UCSD-AML1 (cell line): ENCODE measurements around the gene NOXA1.

Experiments used
- DNase-seq: peaks from one replicate; lab custom pipeline; 2025; ENCODE audit not compliant: unreplicated experiment; lab: John Stamatoyannopoulos, UW

Gene NOXA1

GRCh38 chr9:137453643-137454081 lies 30.5 kb downstream of the NOXA1 start:
- peak; percentile 40 for DNase-seq

- no peak for DNase-seq
Measured at GRCh38 chr9:137454145-137454596, 31.0 kb downstream of the NOXA1 start.

DNA sequence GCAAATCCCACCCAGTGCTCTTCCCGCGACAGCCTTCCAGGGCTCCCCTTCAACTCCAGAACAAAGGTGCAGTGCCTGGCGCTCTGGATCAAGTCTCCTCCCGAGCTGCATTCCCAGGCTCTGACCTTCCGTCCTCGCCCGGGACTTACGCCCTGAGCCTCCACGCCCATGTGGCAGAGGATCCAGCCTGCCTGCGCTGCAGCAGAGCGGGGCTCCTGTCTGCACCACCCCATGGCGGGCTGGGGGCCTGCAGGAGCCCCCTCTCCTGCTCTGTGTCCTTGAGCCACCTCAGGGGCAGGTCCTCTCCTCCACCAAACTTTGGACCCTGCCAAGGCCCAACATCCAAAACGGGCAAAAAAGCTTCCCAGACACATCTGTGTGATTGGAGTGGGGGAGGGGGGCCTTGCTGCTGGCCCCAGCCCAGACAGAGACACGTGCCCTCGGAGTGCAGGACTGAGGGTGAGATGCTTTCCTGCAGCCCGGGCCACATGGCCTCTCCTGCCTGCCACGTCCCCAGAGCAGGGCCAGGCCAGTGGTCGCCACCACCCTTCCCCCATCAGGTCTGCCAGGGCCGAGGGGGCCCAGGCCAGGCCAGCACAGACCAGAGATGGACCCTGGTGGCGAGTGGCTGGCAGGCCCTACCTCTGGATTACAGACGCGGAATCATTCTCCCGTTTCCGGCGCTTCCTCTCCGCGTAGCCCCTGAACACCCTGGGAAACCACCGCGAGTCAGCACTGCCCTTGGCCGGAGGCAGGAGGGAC lies 31.6 kb downstream of the NOXA1 start:
- DNase-seq = no peak

- DNase-seq = no peak
Measured at GRCh38 chr9:137455359-137455991, 32.3 kb downstream of the NOXA1 start.

DNA sequence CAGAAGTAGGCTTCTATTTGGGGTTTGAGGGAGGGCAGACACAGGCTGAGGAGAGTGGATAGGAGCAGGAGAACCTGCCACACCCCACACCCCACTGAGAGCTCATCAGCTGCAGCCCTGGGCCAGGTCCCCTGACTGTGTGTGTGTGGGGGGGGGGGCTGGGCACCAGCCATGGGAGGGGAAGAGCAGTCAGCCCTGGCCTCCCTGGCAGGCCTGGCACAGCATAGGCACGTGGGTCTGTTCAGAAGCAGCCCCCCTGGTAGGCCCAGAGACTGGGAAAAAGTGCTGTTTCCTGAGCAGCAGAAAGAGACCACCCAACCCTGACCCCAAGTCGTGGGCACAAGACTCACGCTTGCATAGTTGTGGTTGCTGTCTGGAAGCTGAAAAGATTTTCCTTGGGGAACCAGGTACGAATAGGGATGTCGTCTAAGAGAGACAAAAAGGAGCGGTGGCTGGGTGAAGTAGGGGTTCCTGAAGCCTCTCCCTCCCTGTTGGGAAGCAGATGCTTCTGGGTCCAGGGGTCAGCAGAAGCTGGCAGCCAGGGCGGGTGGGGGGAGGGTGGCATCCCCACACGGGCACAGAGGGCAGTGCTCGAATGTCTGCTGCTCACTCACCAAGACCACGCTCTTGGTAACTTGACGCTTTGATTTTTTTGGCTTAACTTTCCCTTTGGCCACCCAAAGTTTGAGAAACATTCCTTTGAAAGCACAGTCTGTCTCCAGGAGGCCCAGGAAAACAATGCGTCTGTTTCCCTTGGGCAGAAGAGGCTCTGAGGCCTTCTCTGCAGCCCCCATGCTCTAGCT lies 33.1 kb downstream of the NOXA1 start:
- DNase-seq = no peak

- DNase-seq = no peak
Measured at GRCh38 chr9:137456864-137457405, 33.7 kb downstream of the NOXA1 start.

DNA sequence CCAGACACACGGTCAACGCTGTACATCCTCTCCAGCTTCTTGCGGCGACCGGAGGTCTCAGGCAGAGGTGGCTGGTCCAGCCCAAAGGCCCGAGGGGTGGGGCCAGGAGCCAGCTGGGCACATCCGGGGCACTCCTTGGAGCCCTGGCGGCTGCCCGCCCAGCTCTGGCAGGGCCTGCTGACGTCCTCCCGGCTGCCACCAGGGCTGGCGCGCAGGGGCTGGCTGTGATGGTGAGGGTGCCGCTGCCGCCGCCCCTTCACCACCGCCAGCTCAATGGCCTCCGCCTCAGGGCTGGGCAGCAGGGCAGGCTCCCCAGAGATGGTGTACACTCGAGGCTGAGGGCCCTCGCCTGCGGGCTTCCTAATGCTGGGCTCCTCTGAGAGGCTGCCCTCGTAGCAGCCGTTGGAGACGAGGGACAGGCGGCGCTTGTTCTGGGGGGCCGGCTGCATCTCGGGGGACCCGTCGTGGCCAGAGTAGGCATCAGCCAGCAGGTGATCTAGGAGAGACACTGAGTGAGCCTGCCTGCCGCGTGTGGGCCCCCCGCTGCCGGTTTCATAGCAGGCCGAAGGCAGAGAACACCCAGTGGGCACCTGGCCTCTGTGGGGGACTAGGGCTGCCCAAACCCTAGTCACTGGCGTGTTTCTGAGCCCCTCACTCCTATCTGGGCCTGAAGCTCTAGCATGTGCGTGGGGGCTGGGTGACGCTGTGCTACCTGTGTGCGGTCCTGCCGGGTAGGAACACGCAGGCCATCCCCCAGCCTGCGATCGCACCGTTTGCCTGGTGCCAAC lies 34.4 kb downstream of the NOXA1 start:
- DNase-seq = no peak

DNA sequence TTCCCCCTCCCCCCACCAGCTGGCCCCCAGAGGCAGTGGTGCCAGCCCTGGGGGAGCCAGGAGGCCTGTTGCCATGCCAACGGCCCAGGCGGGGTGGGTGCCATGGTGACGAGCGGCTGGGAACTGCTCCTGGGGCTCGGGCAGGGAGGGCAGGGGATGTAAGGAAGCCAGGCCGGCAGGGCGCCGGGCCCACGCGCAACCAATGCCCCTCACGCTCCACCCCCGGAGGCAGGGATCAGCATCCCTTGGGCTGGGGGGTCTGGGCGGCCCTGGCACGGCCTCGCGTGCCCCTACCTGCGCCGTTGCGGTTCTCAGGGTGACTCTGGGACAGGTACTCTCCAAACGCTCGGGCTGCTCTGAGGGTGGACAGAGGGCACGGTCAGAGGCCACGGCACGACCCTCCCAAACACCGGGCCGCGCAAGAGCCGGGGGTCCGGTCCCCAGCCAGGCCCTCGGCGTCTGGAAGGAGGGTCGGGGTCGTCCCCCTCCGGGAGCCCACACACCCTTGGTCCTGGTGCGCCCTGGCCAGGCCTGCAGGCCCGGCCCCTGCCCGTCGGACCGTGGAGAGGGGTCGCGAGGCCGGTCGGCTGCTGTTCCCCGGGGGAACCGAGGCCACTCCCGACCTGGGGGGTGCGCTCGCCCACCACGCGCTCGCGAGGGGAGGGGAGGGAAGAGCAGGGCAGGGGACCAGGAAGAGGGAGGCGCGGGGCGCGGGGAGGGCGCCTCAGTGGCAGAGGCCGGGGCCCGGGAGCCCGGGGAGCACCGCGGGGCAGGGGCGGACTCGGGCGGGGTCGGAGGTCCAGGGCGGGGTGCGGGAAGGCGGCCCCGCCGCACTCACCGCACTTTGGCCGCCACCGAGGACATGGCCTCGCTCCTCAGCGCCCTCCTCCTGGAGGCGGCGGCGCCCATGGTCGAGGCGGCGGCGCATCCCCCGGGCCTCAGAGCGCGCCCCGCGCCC lies 35.3 kb downstream of the NOXA1 start:
- no peak for DNase-seq

DNA sequence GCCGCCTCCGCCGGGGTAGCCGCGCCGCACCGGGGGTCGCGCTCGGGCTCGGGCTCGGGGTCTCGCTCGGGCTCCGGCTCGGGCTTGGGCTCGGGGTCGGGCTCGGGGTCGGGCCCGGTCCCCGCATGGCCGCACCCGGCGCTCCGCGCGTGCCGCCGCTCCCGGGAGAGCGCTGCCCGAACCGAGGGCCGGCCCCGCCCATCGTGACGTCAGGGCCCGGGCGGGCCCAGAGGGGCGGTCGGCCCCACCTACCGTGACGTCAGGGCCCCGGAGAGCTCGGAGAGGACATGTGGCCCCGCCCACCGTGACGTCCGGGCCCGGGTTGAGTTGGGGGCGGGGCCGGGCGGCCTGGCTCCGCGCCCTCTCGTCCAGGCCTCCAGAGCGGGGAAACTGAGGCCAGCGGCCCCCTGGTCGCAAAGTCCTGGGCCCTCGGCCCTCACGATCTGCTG lies 36.0 kb downstream of the NOXA1 start, which contains the start of gene NSMF:
Gene NSMF (minus strand): TSS at position 183 of the 449 bp plus-strand sequence. CDS start 232 bp downstream, outside the sequence.
- DNase-seq = peak; percentile 94

- no peak for DNase-seq
Measured at GRCh38 chr9:137459601-137460362, 36.6 kb downstream of the NOXA1 start.

GRCh38 chr9:137460363-137461315 lies 37.4 kb downstream of the NOXA1 start:
- DNase-seq = no peak

DNA sequence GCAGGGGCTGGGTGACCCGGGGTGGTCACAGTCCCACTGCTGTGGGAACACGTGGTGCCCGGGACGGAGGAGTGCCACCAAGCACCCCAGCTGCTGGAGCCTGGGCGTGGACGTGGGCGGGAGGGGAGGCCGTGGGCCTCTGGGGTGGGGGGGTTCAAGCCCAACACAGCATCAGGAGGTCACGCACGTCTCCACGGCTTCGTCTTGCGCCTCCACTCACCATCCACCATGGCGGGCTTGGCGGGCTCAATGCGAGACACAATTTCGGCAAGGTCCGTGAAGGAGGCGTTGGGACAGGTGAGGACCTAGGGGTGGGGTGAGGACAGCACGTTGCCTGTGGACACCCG lies 38.1 kb downstream of the NOXA1 start:
- no peak for DNase-seq

GRCh38 chr9:137461663-137462395 lies 38.6 kb downstream of the NOXA1 start:
- DNase-seq = no peak

GRCh38 chr9:137462396-137462985 lies 39.3 kb downstream of the NOXA1 start:
- no peak for DNase-seq

DNA sequence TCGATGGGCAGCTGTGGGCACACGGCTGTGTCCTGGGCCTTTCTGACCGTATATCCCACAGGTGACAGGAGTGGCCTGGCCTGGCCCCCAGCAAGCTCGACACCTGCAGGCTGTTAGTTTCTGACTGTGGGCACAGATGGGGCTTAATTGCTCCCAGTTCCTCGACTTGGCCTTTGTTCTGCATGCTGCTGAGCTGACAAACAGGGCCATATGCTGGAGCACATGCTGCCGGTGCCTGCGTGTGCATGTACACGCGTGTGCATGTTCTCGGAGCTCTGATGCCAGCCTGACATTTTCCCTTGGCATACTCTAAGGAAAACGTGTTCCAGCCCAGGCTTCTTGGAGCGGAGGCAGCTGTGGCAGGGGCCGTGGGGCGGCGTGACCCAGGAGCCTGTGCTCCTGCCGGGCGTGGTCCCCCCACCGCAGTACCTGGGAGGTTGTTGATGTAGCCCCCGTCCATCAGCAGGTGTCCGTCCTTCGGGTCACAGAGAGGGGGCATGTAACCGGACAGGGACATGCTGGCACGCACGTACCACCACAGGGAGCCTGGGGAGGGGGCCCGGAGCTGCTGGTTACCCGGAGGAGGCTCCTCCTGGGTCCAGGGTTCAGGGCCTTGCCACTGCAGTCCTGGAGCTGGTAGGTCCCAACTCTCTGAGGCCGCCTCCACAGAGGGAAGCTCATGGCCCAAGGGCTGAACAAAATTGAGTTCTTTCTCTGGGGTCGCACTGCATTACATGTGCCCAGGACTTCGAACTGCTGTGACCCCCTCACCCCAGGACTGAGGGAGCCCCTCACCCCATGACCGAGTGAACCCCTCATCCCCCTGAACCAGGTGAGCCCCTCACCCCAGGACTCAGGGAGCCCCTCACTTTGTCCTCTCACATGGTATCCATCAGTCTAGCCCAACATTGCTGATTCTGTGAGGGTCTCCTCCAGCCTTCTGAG lies 40.1 kb downstream of the NOXA1 start:
- DNase-seq = no peak
